NB4 (cell line): Measurements from ENCODE around the gene NTM.

ENCODE experiments used
- MAX ChIP-seq: IDR thresholded peaks from 2 replicates; pipeline ENCODE4 v1.6.1; 2011; ENCODE audit warnings: low read depth, low read length
- TF ChIP-seq, protein P1 (sequence below): IDR thresholded peaks from one replicate; pipeline ENCODE4 v1.5.1; 2012; ENCODE audit warnings: low read depth, low read length

- TF ChIP-seq MAX, result no peak
- TF ChIP-seq, protein P1, sequence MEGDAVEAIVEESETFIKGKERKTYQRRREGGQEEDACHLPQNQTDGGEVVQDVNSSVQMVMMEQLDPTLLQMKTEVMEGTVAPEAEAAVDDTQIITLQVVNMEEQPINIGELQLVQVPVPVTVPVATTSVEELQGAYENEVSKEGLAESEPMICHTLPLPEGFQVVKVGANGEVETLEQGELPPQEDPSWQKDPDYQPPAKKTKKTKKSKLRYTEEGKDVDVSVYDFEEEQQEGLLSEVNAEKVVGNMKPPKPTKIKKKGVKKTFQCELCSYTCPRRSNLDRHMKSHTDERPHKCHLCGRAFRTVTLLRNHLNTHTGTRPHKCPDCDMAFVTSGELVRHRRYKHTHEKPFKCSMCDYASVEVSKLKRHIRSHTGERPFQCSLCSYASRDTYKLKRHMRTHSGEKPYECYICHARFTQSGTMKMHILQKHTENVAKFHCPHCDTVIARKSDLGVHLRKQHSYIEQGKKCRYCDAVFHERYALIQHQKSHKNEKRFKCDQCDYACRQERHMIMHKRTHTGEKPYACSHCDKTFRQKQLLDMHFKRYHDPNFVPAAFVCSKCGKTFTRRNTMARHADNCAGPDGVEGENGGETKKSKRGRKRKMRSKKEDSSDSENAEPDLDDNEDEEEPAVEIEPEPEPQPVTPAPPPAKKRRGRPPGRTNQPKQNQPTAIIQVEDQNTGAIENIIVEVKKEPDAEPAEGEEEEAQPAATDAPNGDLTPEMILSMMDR, result no peak
Observed at GRCh38 chr11:131993246-131993645, 622.8 kb downstream of the NTM start.
